ENCODE data around the gene NRBF2. TPM values are rescaled to one million over a fixed set of nuclear protein-coding genes. Genes with fewer than 3 reads are reported as not detected.
A peak's percentile ranks its signal among the peaks of the same experiment; 100 is the strongest.

Gene NRBF2
- total RNA-seq, 4 donors from 2014 or later: 10.2 to 29.2 (median 13.3) TPM

- Histone ChIP-seq H3K4me1 (peaks cover 0 to 11% of the 10 kb centered on the region in 2 donors), H3K4me3 (no peak overlapping the region), H3K9me3 (no peaks in the 10 kb centered on the region), H3K36me3 (peaks cover 0 to 14% of the 10 kb centered on the region in 2 donors), H3K27ac (no peak overlapping the region), H3K27me3 (no peaks in the 10 kb centered on the region)
- no peak for DNase-seq
- TF ChIP-seq POLR2A (IDR thresholded peaks at IDR 0.05) (no peak), CTCF (IDR thresholded peaks at IDR 0.05 in 4 of 5, conservative IDR thresholded peaks at IDR 0.05 in 1 of 5) (no peak)
- in situ Hi-C loops (cut with MboI; ENCODE audit: low sequenced_read_pairs in 4 of 4): loop anchor here in 3 of 4 donors (10.0 to 25.0 kb wide), 5 partner anchors 153 to 728 kb away; no protein-coding TSS in a partner anchor
- ATAC-seq: no peak
- intact Hi-C loops (cut with DNase I; ENCODE audit: low total_unique reads): loop anchor here (5.0 kb wide), 3 partner anchors 102 to 652 kb away; partner anchors contain the start of gene JMJD1C
Measured at GRCh38 chr10:63165249-63165648, 32.1 kb downstream of the NRBF2 start.

- peak overlapping the region in 1 of 4 donors; percentile 29 for H3K27ac ChIP-seq
- ATAC-seq (peak; percentile 77 to 81), DNase-seq (no peak)
- H3K4me3 ChIP-seq: no peak overlapping the region
- intact Hi-C loops (cut with DNase I; ENCODE audit: low total_unique reads) (loop anchor here (1.0 to 5.0 kb wide), 5 partner anchors 101 to 651 kb away; partner anchors contain the start of gene JMJD1C), in situ Hi-C loops (cut with MboI; ENCODE audit: low sequenced_read_pairs in 4 of 4) (loop anchor here in 3 of 4 donors (10.0 to 25.0 kb wide), 5 partner anchors 154 to 729 kb away; no protein-coding TSS in a partner anchor)
- H3K27me3 ChIP-seq: no peaks in the 10 kb centered on the region
- H3K36me3 ChIP-seq: peaks cover 0 to 14% of the 10 kb centered on the region in 2 donors
- TF ChIP-seq POLR2A (IDR thresholded peaks at IDR 0.05): no peak
- TF ChIP-seq CTCF (IDR thresholded peaks at IDR 0.05 in 4 of 5, conservative IDR thresholded peaks at IDR 0.05 in 1 of 5): peak; percentile 67 to 85 (median 78)
- no peaks in the 10 kb centered on the region for H3K9me3 ChIP-seq
- peaks cover 0 to 11% of the 10 kb centered on the region in 2 donors for H3K4me1 ChIP-seq
Measured at GRCh38 chr10:63166742-63167258, 33.7 kb downstream of the NRBF2 start.

- intact Hi-C loops (cut with DNase I; ENCODE audit: low total_unique reads) (loop anchor here (2.0 to 5.0 kb wide), 4 partner anchors 98 to 648 kb away; partner anchors contain the start of gene JMJD1C), in situ Hi-C loops (cut with MboI; ENCODE audit: low sequenced_read_pairs in 4 of 4) (loop anchor here in 3 of 4 donors (10.0 to 25.0 kb wide), 5 partner anchors 157 to 732 kb away; no protein-coding TSS in a partner anchor)
- Histone ChIP-seq H3K4me3 (no peak overlapping the region), H3K27ac (peak overlapping the region in 2 of 4 donors; percentile 2 to 21), H3K36me3 (peaks cover 0 to 18% of the 10 kb centered on the region in 2 donors), H3K4me1 (peaks cover 0 to 8% of the 10 kb centered on the region in 2 donors), H3K27me3 (no peaks in the 10 kb centered on the region), H3K9me3 (no peaks in the 10 kb centered on the region)
- ATAC-seq (no peak), DNase-seq (no peak)
- TF ChIP-seq POLR2A (IDR thresholded peaks at IDR 0.05) (no peak), CTCF (IDR thresholded peaks at IDR 0.05 in 4 of 5, conservative IDR thresholded peaks at IDR 0.05 in 1 of 5) (no peak)
Measured at GRCh38 chr10:63168821-63169462, 35.8 kb downstream of the NRBF2 start.

- no peak for TF ChIP-seq POLR2A (IDR thresholded peaks at IDR 0.05)
- no peak for TF ChIP-seq CTCF (IDR thresholded peaks at IDR 0.05 in 4 of 5, conservative IDR thresholded peaks at IDR 0.05 in 1 of 5)
- peaks cover 0 to 8% of the 10 kb centered on the region in 2 donors for H3K4me1 ChIP-seq
- no peak overlapping the region for H3K27ac ChIP-seq
- intact Hi-C loops (cut with DNase I; ENCODE audit: low total_unique reads): loop anchor here (2.0 to 5.0 kb wide), 4 partner anchors 98 to 648 kb away; partner anchors contain the start of gene JMJD1C
- H3K4me3 ChIP-seq: no peak overlapping the region
- in situ Hi-C loops (cut with MboI; ENCODE audit: low sequenced_read_pairs in 4 of 4): loop anchor here in 3 of 4 donors (10.0 to 25.0 kb wide), 5 partner anchors 157 to 732 kb away; no protein-coding TSS in a partner anchor
- DNase-seq (no peak), ATAC-seq (no peak)
- H3K9me3 ChIP-seq: no peaks in the 10 kb centered on the region
- H3K27me3 ChIP-seq: no peaks in the 10 kb centered on the region
- peaks cover 0 to 19% of the 10 kb centered on the region in 2 donors for H3K36me3 ChIP-seq
Measured at GRCh38 chr10:63169624-63170023, 36.5 kb downstream of the NRBF2 start.
